ENCODE measurements around the gene IL15RA.

GRCh38 chr10:5968037-5968680, 9.2 kb downstream of the IL15RA start:
- TF ChIP-seq POLR2A (IDR thresholded peaks at IDR 0.05) = no peak
- no peak for TF ChIP-seq CTCF (IDR thresholded peaks at IDR 0.05 in 8 of 11, conservative IDR thresholded peaks at IDR 0.05 in 3 of 11)
- no peak for TF ChIP-seq POLR2AphosphoS5 (IDR thresholded peaks at IDR 0.05)
